GM12878 (cell line): ENCODE measurements around the gene COX19. TPM values are rescaled to one million over a fixed set of nuclear protein-coding genes. Genes with fewer than 3 reads are reported as not detected.

Source experiments
- ATAC-seq: fragments of 200-7000 bp; cut with Tn5 transposase; 3 replicates; pipeline ENCODE4 v1.9.1; 2020; ENCODE audit warnings: mild to moderate bottlenecking, moderate library complexity
- Bru-seq: library from RNA; stranded (reverse); fragments of 400-500 nt; gene quantifications from one replicate; lab custom pipeline; 2021; lab: Mats Ljungman, UMichigan
- BruChase-seq, 2 experiments: library from RNA; stranded (reverse); fragments of 400-500 nt; gene quantifications; one replicate each; lab custom pipeline; 2021; lab: Mats Ljungman, UMichigan
- BruUV-seq: library from RNA; stranded (reverse); fragments of 400-500 nt; replicated peaks from 2 replicates; lab custom pipeline; 2021; lab: Mats Ljungman, UMichigan
- CTCF ChIA-PET: fragments of 300-600 bp; sonication (Branson Sonifier 250); formaldehyde crosslinking; extraction: SDS; loops from one replicate; lab custom pipeline; 2021; ENCODE audit warnings: inconsistent platforms; lab: Yijun Ruan, JAX
- POLR2A ChIA-PET: fragments of 350-600 bp; formaldehyde crosslinking; extraction: SDS; loops from one replicate; lab custom pipeline; 2021; ENCODE audit warnings: inconsistent platforms; lab: Charles Lee
- RAD21 ChIA-PET: fragments of 300-600 bp; sonication (Branson Sonifier 250); formaldehyde crosslinking; loops from one replicate; lab custom pipeline; 2023; ENCODE audit warnings: antibody characterized with exemption; ENCODE audit not compliant: unreplicated experiment; lab: Charles Lee
- SMC1A ChIA-PET: fragments of 300-600 bp; sonication (Branson Sonifier 250); formaldehyde crosslinking; loops from one replicate; lab custom pipeline; 2023; ENCODE audit not compliant: unreplicated experiment, uncharacterized antibody; lab: Charles Lee
- DNase-seq: peaks from one replicate; pipeline ENCODE4 v3.0.0-alpha.2; 2011; ENCODE audit warnings: low read depth, low spot score
- FAIRE-seq: peaks from 3 replicates; lab custom pipeline; 2011; peaks lifted over from hg19 to GRCh38; lab: Jason Lieb, UNC
- H2AFZ ChIP-seq: 2 replicates; pipeline ENCODE4 v1.6.0; 2011; ENCODE audit warnings: low read depth, low read length, control low read depth; ENCODE audit not compliant: control insufficient read depth
- H3K27ac ChIP-seq: 2 replicates; pipeline ENCODE4 v1.5.1; 2011; ENCODE audit warnings: control low read depth; ENCODE audit not compliant: control insufficient read depth, insufficient read depth
- H3K27me3 ChIP-seq, 2 experiments: replicated peaks in 1 of 2; 2 replicates each; pipeline versions ENCODE4 v1.6.0 to v1.6.1; 2011; ENCODE audit warnings: low read length in 1 of 2; ENCODE audit not compliant: control insufficient read depth in 2 of 2, insufficient read depth in 2 of 2
- H3K36me3 ChIP-seq, 2 experiments: 2 replicates each; pipeline ENCODE4 v1.5.1; 2011; ENCODE audit warnings: low read length in 1 of 2; ENCODE audit not compliant: control insufficient read depth in 2 of 2, insufficient read depth in 2 of 2
- H3K4me1 ChIP-seq: 2 replicates; pipeline ENCODE4 v1.6.1; 2011; ENCODE audit warnings: mild to moderate bottlenecking, low read length, moderate library complexity, mixed read lengths; ENCODE audit not compliant: control insufficient read depth, insufficient read depth
- H3K4me2 ChIP-seq: 2 replicates; pipeline ENCODE4 v1.6.0; 2011; ENCODE audit warnings: control low read depth; ENCODE audit not compliant: control insufficient read depth, insufficient read depth
- H3K4me3 ChIP-seq: fragments of 200-600 bp; sonication (generic); 2 replicates; pipeline ENCODE4 v1.5.1; 2016
- H3K79me2 ChIP-seq: 2 replicates; pipeline ENCODE4 v1.6.0; 2011; ENCODE audit warnings: low read length; ENCODE audit not compliant: control insufficient read depth, insufficient read depth
- H3K9ac ChIP-seq: 2 replicates; pipeline ENCODE4 v1.8.0; 2011; ENCODE audit warnings: low read length, control low read depth, mixed read lengths; ENCODE audit not compliant: control insufficient read depth, insufficient read depth
- H3K9me3 ChIP-seq: replicated peaks from 3 replicates; pipeline ENCODE4 v1.5.1; 2011; ENCODE audit warnings: mild to moderate bottlenecking, low read length; ENCODE audit not compliant: control insufficient read depth, insufficient read depth
- H4K20me1 ChIP-seq: 2 replicates; pipeline ENCODE4 v1.6.0; 2011; ENCODE audit not compliant: control insufficient read depth, insufficient read depth
- CBX5 ChIP-seq: sonication (generic); IDR thresholded peaks from 2 replicates; pipeline ENCODE4 v1.6.1; 2016; ENCODE audit warnings: low read depth, moderate library complexity, mild to moderate bottlenecking, inconsistent platforms
- KAT2A ChIP-seq: conservative IDR thresholded peaks from 2 replicates; pipeline ENCODE4 v1.6.1; 2011; ENCODE audit warnings: low read depth, low read length; ENCODE audit not compliant: control insufficient read depth
- MYB ChIP-seq: fragments of 150-350 bp; IDR thresholded peaks from 2 replicates; pipeline ENCODE4 v1.6.1; 2014; ENCODE audit warnings: mild to moderate bottlenecking, low read depth, low read length, borderline replicate concordance
- SMC3 ChIP-seq: IDR thresholded peaks from 2 replicates; pipeline ENCODE4 v1.6.1; 2011; ENCODE audit warnings: low read length, improper control_type of control experiment, borderline replicate concordance
- WRNIP1 ChIP-seq: IDR thresholded peaks from 2 replicates; pipeline ENCODE4 v1.6.1; 2011; ENCODE audit warnings: low read depth, low read length, improper control_type of control experiment, borderline replicate concordance
- ZBTB11 ChIP-seq: fragments of 450-650 bp; formaldehyde crosslinking; IDR thresholded peaks from 2 replicates; pipeline ENCODE4 v1.5.0; 2022; ENCODE audit warnings: mild to moderate bottlenecking, missing genetic modification characterization
- WGBS: methylation state at CpG from one replicate; pipeline ENCODE4 v1.1.6; 2016; ENCODE audit warnings: low lambda C conversion rate; ENCODE audit not compliant: insufficient replicate concordance, insufficient coverage; ENCODE audit errors: missing lambda C conversion rate; 5-methylcytosine and 5-hydroxymethylcytosine counted together
- in situ Hi-C: fragments of 300-500 bp; cut with MboI; formaldehyde crosslinking; loops from 9 replicates; pipeline ENCODE4 v1.14.3; 2018; ENCODE audit warnings: mixed read lengths
- intact Hi-C: fragments of 100-400 bp; cut with micrococcal nuclease; formaldehyde crosslinking; loops from one replicate; pipeline ENCODE4 v1.14.2; 2022; ENCODE audit not compliant: unreplicated experiment
- long read RNA-seq, 2 experiments: library from polyadenylated mRNA; unstranded; transcript quantifications; one replicate each; pipeline ENCODE4 v2.0.0, GENCODE V29; 2019 to 2020
- polyA minus RNA-seq, 3 experiments: library from RNA; depleted of rRNA, polyadenylated mRNA; stranded (reverse); fragments of >200 nt; gene quantifications; 2 replicates each; pipeline ENCODE4 v1.2.3, GENCODE V29; 2011
- polyA plus RNA-seq, 11 experiments: library from polyadenylated mRNA; depleted of rRNA in 4 of 11; unstranded in 6 of 11; stranded (reverse) in 5 of 11; fragments of >200 nt; fragmentation: Nextera tagmentation in 4 of 11; fragmentation: Illumina TruSeq in 1 of 11; extraction: Ambion mirVana in 4 of 11; extraction: Trizol in 1 of 11; gene quantifications; 1 replicate in 1 of 11; 2 replicates in 10 of 11; pipeline versions ENCODE4 v1.2.1 to v1.2.3, GENCODE V29; 2011 to 2016; ENCODE audit warnings: inconsistent platforms in 2 of 11, missing spikeins in 2 of 11, low read depth in 1 of 11
- total RNA-seq, 4 experiments: library from RNA; depleted of rRNA in 3 of 4; stranded (reverse); fragments of >200 nt in 3 of 4; fragmentation: Illumina TruSeq in 1 of 4; extraction: Trizol in 1 of 4; gene quantifications; 2 replicates each; pipeline versions ENCODE4 v1.2.1 to v1.2.3, GENCODE V29; 2013 to 2021
- TF ChIP-seq, protein P1 (sequence below): IDR thresholded peaks from 2 replicates; pipeline ENCODE4 v1.6.1; 2012; ENCODE audit warnings: improper control_type of control experiment, low read depth, low read length; ENCODE audit not compliant: insufficient replicate concordance

Gene COX19, protein sequence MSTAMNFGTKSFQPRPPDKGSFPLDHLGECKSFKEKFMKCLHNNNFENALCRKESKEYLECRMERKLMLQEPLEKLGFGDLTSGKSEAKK
- 117 and 121 TPM in 2 replicates for total RNA-seq (2013; cell fraction: nucleolus; rRNA removed)
- total RNA-seq (2014; rRNA removed) (10.2 and 12.5 TPM in 2 replicates), total RNA-seq (2014; rRNA removed; fragmentation: Illumina TruSeq; extraction: Trizol) (9.5 and 11.4 TPM in 2 replicates), total RNA-seq (2021) (8.6 and 9.0 TPM in 2 replicates), polyA plus RNA-seq (2011; rRNA removed) (15.9 and 17.0 TPM in 2 replicates), polyA plus RNA-seq (2014; fragmentation: Illumina TruSeq; extraction: Trizol) (7.0 and 12.4 TPM in 2 replicates), polyA plus RNA-seq (2014; fragmentation: Nextera tagmentation; extraction: Ambion mirVana) (1 to 10 TPM; 3.7 to 6.6 TPM), polyA plus RNA-seq (2014; rRNA removed) (8.9 and 10.2 TPM in 2 replicates), polyA plus RNA-seq (2016; fragmentation: Nextera tagmentation; extraction: Ambion mirVana) (10 to 100 TPM; 15.0 to 17.9 TPM), polyA minus RNA-seq (2011; rRNA and poly(A)+ RNA removed) (11.1 and 20.0 TPM in 2 replicates), Bru-seq, nascent RNA (percentile 92 among the genes with signal in this experiment), BruChase-seq, experiment 1, labeled RNA remaining after a 6-hour chase (percentile 88 among the genes with signal in this experiment), BruChase-seq, experiment 2, labeled RNA remaining after a 2-hour chase (percentile 89 among the genes with signal in this experiment)
- 4.5 TPM for polyA plus RNA-seq (2011; ENCODE audit: low read depth)
- polyA plus RNA-seq (2011; cell fraction: cytosol; rRNA removed): 10.8 and 11.2 TPM in 2 replicates
- polyA plus RNA-seq (2011; cell fraction: nucleus; rRNA removed): 22.4 and 24.8 TPM in 2 replicates
- polyA plus RNA-seq (2012): 6.9 and 7.6 TPM in 2 replicates
- polyA minus RNA-seq (2011; cell fraction: cytosol; rRNA and poly(A)+ RNA removed): 2.1 and 2.7 TPM in 2 replicates
- polyA minus RNA-seq (2011; cell fraction: nucleus; rRNA and poly(A)+ RNA removed): 11.1 and 16.1 TPM in 2 replicates
- long read RNA-seq, experiment 1, transcript COX19-201 (3 exons, 3,666 nt): major isoform, 7 of 9 reads
- long read RNA-seq, experiment 1, partial matches to known transcripts: 2 of 9 reads
- long read RNA-seq, experiment 1, other reads (novel, unspliced or antisense): 0 of 9 reads
- long read RNA-seq, experiment 2, transcript COX19-201 (3 exons, 3,666 nt): major isoform, 32 of 39 reads
- long read RNA-seq, experiment 2, partial matches to known transcripts: 1 of 39 reads
- long read RNA-seq, experiment 2, other reads (novel, unspliced or antisense): 6 of 39 reads

DNA sequence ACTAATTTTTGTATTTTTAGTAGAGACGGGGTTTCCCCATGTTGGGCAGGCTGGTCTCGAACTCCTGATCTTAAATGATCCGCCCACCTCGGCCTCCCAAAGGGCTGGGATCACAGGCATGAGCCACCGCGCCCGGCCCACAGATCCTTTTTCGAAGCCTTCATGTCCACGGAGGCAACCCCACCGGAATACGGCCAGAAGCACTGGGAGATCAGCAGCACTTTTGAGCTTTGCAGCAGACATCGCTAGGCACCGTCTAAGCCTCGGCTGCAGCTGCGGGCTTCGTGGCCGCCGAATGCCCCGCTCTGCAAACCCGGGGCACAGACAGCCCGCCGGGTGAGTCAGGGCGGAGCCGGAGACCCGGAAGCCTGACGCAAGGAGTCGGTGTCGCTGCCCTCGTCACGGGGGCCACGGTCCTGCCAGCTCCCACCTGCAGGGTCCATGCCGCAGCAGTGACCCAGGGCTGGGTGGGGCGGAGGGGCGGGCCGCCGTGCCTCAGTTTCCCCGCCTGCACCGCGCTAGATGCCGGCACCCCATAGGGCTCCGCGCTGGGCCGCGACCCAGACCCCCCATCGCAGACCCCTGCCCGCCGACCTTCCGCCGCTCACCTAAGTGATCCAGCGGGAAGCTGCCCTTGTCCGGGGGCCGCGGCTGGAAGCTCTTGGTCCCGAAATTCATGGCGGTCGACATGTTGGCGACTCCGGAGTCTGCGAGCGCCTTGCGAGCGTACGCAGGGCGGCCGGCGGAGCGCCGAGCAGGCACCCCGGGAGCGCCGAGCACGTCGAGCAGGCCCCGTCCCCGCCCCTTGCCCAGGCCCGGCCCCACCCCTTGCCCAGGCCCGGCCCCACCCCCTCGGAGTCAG is at the start of gene COX19:
TSS of gene COX19 (minus strand) at position 730 of the 862 bp plus-strand sequence. CDS start at position 690, 40 bp downstream.
- Histone ChIP-seq H3K9ac (peak within 1 kb of the TSS; percentile 89), H3K4me1 (no peaks in the 10 kb centered on the region), H3K79me2 (peaks cover 42% of the 10 kb centered on the region), H3K36me3 (peaks cover 7 to 23% of the 10 kb centered on the region in 2 experiments), H3K4me3 (peak within 1 kb of the TSS; percentile 78), H4K20me1 (peaks cover 3% of the 10 kb centered on the region; the same call in 1 of the 2 replicates), H3K27me3 (no peaks in the 10 kb centered on the region), H3K4me2 (peak within 1 kb of the TSS; percentile 53), H2AFZ (peak within 1 kb of the TSS; percentile 75), H3K27ac (peak within 1 kb of the TSS; percentile 86), H3K9me3 (no peaks in the 10 kb centered on the region; the same call in 2 of the 3 replicates)
- in situ Hi-C loops: no loop called here
- CTCF ChIA-PET: interaction anchor here (0.8 to 7.3 kb wide), 8 partner anchors 13 to 201 kb away, joined by 3 to 78 read pairs (median 6); no protein-coding TSS in a partner anchor
- WGBS: under 1% methylated on average over 69 of the region's 78 CpGs
- no peak for FAIRE-seq
- SMC1A ChIA-PET: interaction anchor here (0.7 to 4.2 kb wide), 5 partner anchors 13 to 102 kb away, joined by 4 to 22 read pairs (median 7); no protein-coding TSS in a partner anchor
- POLR2A ChIA-PET: interaction anchor here (0.8 to 1.7 kb wide), 10 partner anchors 23 to 158 kb away, joined by 3 to 9 read pairs (median 4); partner anchors contain the start of gene GET4
- BruUV-seq: TSS peak; percentile 57
- RAD21 ChIA-PET: interaction anchor here (0.9 to 4.6 kb wide), 12 partner anchors 14 to 163 kb away, joined by 3 to 35 read pairs (median 4); a partner anchor contains a TSS
- peak; percentile 42 for DNase-seq
- intact Hi-C loops: no loop called here
- ATAC-seq: peak; percentile 87
- TF ChIP-seq KAT2A (no peak), MYB (no peak), SMC3 (no peak), WRNIP1 (no peak), ZBTB11 (CRISPR knock-in tag) (no peak), CBX5 (no peak)
- TF ChIP-seq, protein P1, sequence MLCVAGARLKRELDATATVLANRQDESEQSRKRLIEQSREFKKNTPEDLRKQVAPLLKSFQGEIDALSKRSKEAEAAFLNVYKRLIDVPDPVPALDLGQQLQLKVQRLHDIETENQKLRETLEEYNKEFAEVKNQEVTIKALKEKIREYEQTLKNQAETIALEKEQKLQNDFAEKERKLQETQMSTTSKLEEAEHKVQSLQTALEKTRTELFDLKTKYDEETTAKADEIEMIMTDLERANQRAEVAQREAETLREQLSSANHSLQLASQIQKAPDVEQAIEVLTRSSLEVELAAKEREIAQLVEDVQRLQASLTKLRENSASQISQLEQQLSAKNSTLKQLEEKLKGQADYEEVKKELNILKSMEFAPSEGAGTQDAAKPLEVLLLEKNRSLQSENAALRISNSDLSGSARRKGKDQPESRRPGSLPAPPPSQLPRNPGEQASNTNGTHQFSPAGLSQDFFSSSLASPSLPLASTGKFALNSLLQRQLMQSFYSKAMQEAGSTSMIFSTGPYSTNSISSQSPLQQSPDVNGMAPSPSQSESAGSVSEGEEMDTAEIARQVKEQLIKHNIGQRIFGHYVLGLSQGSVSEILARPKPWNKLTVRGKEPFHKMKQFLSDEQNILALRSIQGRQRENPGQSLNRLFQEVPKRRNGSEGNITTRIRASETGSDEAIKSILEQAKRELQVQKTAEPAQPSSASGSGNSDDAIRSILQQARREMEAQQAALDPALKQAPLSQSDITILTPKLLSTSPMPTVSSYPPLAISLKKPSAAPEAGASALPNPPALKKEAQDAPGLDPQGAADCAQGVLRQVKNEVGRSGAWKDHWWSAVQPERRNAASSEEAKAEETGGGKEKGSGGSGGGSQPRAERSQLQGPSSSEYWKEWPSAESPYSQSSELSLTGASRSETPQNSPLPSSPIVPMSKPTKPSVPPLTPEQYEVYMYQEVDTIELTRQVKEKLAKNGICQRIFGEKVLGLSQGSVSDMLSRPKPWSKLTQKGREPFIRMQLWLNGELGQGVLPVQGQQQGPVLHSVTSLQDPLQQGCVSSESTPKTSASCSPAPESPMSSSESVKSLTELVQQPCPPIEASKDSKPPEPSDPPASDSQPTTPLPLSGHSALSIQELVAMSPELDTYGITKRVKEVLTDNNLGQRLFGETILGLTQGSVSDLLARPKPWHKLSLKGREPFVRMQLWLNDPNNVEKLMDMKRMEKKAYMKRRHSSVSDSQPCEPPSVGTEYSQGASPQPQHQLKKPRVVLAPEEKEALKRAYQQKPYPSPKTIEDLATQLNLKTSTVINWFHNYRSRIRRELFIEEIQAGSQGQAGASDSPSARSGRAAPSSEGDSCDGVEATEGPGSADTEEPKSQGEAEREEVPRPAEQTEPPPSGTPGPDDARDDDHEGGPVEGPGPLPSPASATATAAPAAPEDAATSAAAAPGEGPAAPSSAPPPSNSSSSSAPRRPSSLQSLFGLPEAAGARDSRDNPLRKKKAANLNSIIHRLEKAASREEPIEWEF: peak; percentile 98
